ENCODE results near the gene ZNF587. TPM values are rescaled to one million over a fixed set of nuclear protein-coding genes. Genes with fewer than 3 reads are reported as not detected.
A peak's percentile ranks its signal among the peaks of the same experiment; 100 is the strongest.
"Not testable (repeated sequence)": the region's sequence is repeated elsewhere in the genome, so short reads cannot be mapped to it uniquely, and the experiment has no call there.

ZNF587 gene
- total and polyA plus RNA-seq, 5 donors from 2014 or later = 2.7 to 45.3 (median 4.2) TPM

DNA sequence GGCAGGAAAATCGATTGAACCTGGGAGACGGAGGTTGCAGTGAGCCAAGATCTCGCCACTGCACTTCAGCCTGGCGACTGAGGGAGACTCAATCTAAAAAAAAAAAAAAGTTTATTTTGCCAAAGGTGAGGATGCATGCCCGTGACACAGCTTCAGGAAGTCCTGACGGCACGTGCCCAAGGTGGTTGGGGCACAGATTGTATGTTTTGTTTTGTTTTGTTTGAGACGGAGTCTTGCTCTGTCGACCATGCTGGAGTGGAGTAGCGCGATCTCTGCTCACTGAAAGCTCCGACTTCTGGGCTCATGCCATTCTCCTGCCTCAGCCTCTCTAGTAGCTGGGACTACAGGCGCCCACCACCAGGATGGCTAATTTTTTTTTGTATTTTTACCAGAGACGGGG lies 31.7 kb upstream of the ZNF587 start:
- H3K4me1 ChIP-seq (ENCODE audit: control insufficient read depth, insufficient read depth, low read length, poor library complexity, severe bottlenecking) = peaks cover 33% of the 10 kb centered on the region
- H3K27me3 ChIP-seq (ENCODE audit: control insufficient read depth, insufficient read depth, low read length) = no peaks in the 10 kb centered on the region
- Mint-ChIP-seq H3K4me3 (peak overlapping the region in 2 of 4 donors; percentile 50 to 100), H3K9me3 (peaks cover 0 to 5% (median 0%) of the 10 kb centered on the region in 7 donors), H3K27me3 (no peaks in the 10 kb centered on the region), H3K4me1 (peaks cover 25 to 66% (median 43%) of the 10 kb centered on the region in 4 donors), H3K27ac (peak overlapping the region in 1 of 3 donors; percentile 84), H3K36me3 (peaks cover 8% of the 10 kb centered on the region)
- ATAC-seq (ENCODE audit: low read depth in 2 of 2) = no peak
- no peaks in the 10 kb centered on the region for H3K36me3 ChIP-seq (ENCODE audit: control insufficient read depth, insufficient read depth, low read length)
- no peaks in the 10 kb centered on the region for H3K9me3 ChIP-seq (ENCODE audit: control insufficient read depth in 2 of 2, low read length in 2 of 2)
- no peak for DNase-seq
- no peak overlapping the region for H3K4me3 ChIP-seq (ENCODE audit: low read depth, low read length)
- H3K27ac ChIP-seq (ENCODE audit: insufficient read depth, low read length, poor library complexity, severe bottlenecking) = no peak overlapping the region

DNA sequence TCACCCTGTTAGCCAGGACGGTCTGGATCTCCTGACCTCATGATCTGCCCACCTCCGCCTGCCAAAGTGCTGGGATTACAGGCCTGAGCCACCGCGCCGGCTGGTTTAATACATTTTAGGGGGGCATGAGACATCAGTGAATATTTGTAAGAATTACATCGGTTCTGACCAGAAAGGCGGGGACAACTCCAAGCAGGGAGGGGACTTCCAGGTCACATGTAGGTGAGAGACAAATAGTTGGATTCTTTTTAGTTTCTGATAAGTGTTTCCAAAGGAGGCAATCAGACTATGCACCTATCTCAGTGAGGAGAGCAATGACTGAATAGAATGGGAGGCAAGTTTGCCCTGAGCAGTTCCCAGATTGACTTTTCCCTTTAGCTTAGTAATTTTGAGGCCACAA lies 31.3 kb upstream of the ZNF587 start:
- H3K27ac Mint-ChIP-seq = peak overlapping the region; percentile 7 to 84 (median 31)
- Histone ChIP-seq H3K9me3 (ENCODE audit: control insufficient read depth in 2 of 2, low read length in 2 of 2) (no peaks in the 10 kb centered on the region), H3K4me1 (ENCODE audit: control insufficient read depth, insufficient read depth, low read length, poor library complexity, severe bottlenecking) (peaks cover 30% of the 10 kb centered on the region), H3K36me3 (ENCODE audit: control insufficient read depth, insufficient read depth, low read length) (no peaks in the 10 kb centered on the region), H3K4me3 (ENCODE audit: low read depth, low read length) (peak overlapping the region; percentile 88), H3K27me3 (ENCODE audit: control insufficient read depth, insufficient read depth, low read length) (no peaks in the 10 kb centered on the region), H3K27ac (ENCODE audit: insufficient read depth, low read length, poor library complexity, severe bottlenecking) (no peak overlapping the region)
- ATAC-seq (ENCODE audit: low read depth in 2 of 2) (no peak), DNase-seq (no peak)
- H3K4me1 Mint-ChIP-seq = peaks cover 26 to 66% (median 44%) of the 10 kb centered on the region in 4 donors
- peaks cover 0 to 5% (median 0%) of the 10 kb centered on the region in 7 donors for H3K9me3 Mint-ChIP-seq
- peaks cover 8% of the 10 kb centered on the region for H3K36me3 Mint-ChIP-seq
- no peaks in the 10 kb centered on the region for H3K27me3 Mint-ChIP-seq
- peak overlapping the region; percentile 72 to 100 (median 88) for H3K4me3 Mint-ChIP-seq

DNA sequence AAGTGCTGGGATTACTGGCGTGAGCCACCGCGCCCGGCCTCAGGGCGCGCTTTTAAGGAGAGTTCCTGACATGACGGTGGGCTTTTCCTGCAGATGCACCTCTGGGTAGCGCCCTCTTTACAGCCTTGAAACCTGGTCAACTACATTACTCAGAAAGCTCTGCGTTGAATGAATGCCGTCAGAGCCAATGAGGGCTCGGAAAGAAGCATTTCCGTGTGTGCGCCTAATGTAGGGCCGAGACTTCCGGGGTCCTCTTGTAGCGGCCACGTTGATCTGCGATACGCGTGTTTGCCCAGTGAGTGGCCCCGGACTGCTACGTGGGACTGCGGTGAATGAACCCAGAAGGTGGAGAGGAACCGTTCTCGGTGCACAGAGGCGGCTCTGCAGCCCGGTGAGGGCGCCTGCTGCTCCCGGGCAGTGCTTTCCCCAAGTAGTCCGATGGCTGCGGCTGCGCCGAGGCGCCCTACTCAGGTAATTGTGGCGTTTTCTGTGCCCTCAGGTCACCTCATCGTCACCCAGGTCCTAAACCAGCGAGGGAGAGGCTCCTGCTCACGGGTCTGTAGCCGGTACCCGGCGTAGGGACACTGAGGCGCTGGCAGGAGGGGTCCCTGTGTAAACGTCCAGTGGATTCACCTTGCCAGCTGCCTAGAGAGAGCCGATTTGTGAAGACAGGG lies 30.0 kb upstream of the ZNF587 start:
- Histone ChIP-seq H3K36me3 (ENCODE audit: control insufficient read depth, insufficient read depth, low read length) (no peaks in the 10 kb centered on the region), H3K27me3 (ENCODE audit: control insufficient read depth, insufficient read depth, low read length) (no peaks in the 10 kb centered on the region), H3K9me3 (ENCODE audit: control insufficient read depth in 2 of 2, low read length in 2 of 2) (no peaks in the 10 kb centered on the region), H3K4me1 (ENCODE audit: control insufficient read depth, insufficient read depth, low read length, poor library complexity, severe bottlenecking) (peaks cover 18% of the 10 kb centered on the region), H3K4me3 (ENCODE audit: low read depth, low read length) (peak overlapping the region; percentile 88), H3K27ac (ENCODE audit: insufficient read depth, low read length, poor library complexity, severe bottlenecking) (peak overlapping the region; percentile 84)
- Mint-ChIP-seq H3K36me3 (peaks cover 8% of the 10 kb centered on the region), H3K27me3 (no peaks in the 10 kb centered on the region), H3K4me3 (peak overlapping the region; percentile 98 to 100 (median 98)), H3K27ac (peak overlapping the region; percentile 98 to 99 (median 98)), H3K9me3 (peaks cover 0 to 4% (median 0%) of the 10 kb centered on the region in 7 donors), H3K4me1 (peaks cover 29 to 67% (median 47%) of the 10 kb centered on the region in 4 donors)
- DNase-seq = peak; percentile 79 to 95 (median 83)
- peak; percentile 87 to 88 for ATAC-seq (ENCODE audit: low read depth in 2 of 2)

DNA sequence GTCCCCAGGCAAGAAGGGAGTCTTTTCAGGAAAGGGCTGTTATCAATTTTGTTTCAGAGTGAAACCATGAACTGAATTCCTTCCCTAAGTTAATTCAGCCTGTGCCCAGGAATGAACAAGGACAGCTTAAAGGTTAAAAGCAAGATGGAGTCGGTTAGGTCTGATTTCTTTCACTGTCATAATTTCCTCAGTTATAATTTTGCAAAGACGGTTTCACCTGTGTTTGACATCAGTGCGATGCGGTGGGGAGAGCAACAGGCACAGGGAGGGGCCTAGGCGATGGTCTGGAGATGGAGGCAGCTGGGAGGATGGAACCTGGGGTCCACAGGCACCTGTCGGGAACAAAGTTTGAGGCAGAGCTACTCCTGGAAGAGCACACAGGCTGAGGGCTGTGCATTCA lies 29.1 kb upstream of the ZNF587 start:
- H3K36me3 ChIP-seq (ENCODE audit: control insufficient read depth, insufficient read depth, low read length) = no peaks in the 10 kb centered on the region
- no peaks in the 10 kb centered on the region for H3K27me3 Mint-ChIP-seq
- H3K4me1 Mint-ChIP-seq = peaks cover 25 to 59% (median 43%) of the 10 kb centered on the region in 4 donors
- peaks cover 8% of the 10 kb centered on the region for H3K36me3 Mint-ChIP-seq
- DNase-seq (no peak), ATAC-seq (ENCODE audit: low read depth in 2 of 2) (no peak)
- peaks cover 0 to 3% (median 0%) of the 10 kb centered on the region in 7 donors for H3K9me3 Mint-ChIP-seq
- H3K27me3 ChIP-seq (ENCODE audit: control insufficient read depth, insufficient read depth, low read length) = no peaks in the 10 kb centered on the region
- H3K4me3 ChIP-seq (ENCODE audit: low read depth, low read length) = peak overlapping the region; percentile 88
- peak overlapping the region; percentile 98 to 100 (median 98) for H3K4me3 Mint-ChIP-seq
- H3K27ac Mint-ChIP-seq = peak overlapping the region; percentile 98 to 99 (median 98)
- H3K27ac ChIP-seq (ENCODE audit: insufficient read depth, low read length, poor library complexity, severe bottlenecking) = peak overlapping the region; percentile 84
- H3K4me1 ChIP-seq (ENCODE audit: control insufficient read depth, insufficient read depth, low read length, poor library complexity, severe bottlenecking) = peaks cover 13% of the 10 kb centered on the region
- H3K9me3 ChIP-seq (ENCODE audit: control insufficient read depth in 2 of 2, low read length in 2 of 2) = no peaks in the 10 kb centered on the region

DNA sequence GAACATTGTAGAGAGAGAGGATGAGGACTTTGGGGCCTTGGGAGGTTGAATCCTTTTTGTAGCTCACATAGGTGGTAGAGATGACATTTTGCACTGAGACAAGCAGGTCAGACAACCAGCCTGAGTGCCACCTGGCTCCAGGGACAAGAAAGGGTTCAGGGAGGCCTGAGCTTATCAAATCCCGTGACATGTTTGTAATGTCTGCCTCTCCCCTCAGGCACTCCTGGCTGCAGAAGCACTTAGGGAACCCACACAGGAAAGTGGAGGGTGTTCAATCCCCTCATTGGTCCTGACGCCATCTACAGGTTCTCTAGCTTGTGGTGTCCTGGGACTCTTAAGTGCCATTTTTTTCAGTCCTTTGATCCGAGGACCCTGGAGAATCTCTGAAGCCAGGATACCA lies 28.6 kb upstream of the ZNF587 start:
- peaks cover 10% of the 10 kb centered on the region for H3K36me3 Mint-ChIP-seq
- Histone ChIP-seq H3K4me3 (ENCODE audit: low read depth, low read length) (peak overlapping the region; percentile 88), H3K4me1 (ENCODE audit: control insufficient read depth, insufficient read depth, low read length, poor library complexity, severe bottlenecking) (peaks cover 13% of the 10 kb centered on the region)
- not testable (repeated sequence) for H3K36me3 ChIP-seq (ENCODE audit: control insufficient read depth, insufficient read depth, low read length); ATAC-seq (ENCODE audit: low read depth in 2 of 2); H3K27ac ChIP-seq (ENCODE audit: insufficient read depth, low read length, poor library complexity, severe bottlenecking); DNase-seq; H3K9me3 Mint-ChIP-seq; H3K27me3 ChIP-seq (ENCODE audit: control insufficient read depth, insufficient read depth, low read length); H3K9me3 ChIP-seq (ENCODE audit: control insufficient read depth in 2 of 2, low read length in 2 of 2); H3K27me3 Mint-ChIP-seq
- H3K4me3 Mint-ChIP-seq = peak overlapping the region; percentile 98 to 100 (median 98)
- peak overlapping the region; percentile 74 to 99 (median 98) for H3K27ac Mint-ChIP-seq
- peaks cover 25 to 60% (median 44%) of the 10 kb centered on the region in 4 donors for H3K4me1 Mint-ChIP-seq

DNA sequence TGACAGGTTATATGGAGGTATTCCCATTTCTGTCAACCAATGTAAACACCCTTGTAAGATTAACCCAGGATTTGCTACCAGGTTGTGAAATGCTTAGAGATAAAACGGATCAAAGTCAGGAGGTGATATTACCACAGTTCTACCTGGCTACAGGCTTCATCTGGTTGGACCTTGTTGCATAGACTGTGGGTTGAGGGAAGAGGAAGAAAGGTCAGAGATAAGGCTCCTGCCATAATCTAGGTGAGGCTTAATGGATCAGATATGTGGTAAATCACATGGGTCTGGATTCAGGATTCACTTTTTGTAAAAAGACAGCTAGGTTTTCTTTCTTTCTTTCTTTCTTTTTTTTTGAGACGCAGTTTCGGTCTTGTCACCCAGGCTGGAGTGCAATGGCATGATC lies 28.2 kb upstream of the ZNF587 start:
- peak overlapping the region in 3 of 4 donors; percentile 98 to 99 (median 98) for H3K4me3 Mint-ChIP-seq
- not testable (repeated sequence) for H3K9me3 ChIP-seq (ENCODE audit: control insufficient read depth in 2 of 2, low read length in 2 of 2); ATAC-seq (ENCODE audit: low read depth in 2 of 2); H3K4me3 ChIP-seq (ENCODE audit: low read depth, low read length); H3K27me3 ChIP-seq (ENCODE audit: control insufficient read depth, insufficient read depth, low read length); H3K9me3 Mint-ChIP-seq; DNase-seq; H3K27me3 Mint-ChIP-seq; H3K36me3 ChIP-seq (ENCODE audit: control insufficient read depth, insufficient read depth, low read length); H3K27ac Mint-ChIP-seq; H3K27ac ChIP-seq (ENCODE audit: insufficient read depth, low read length, poor library complexity, severe bottlenecking)
- H3K36me3 Mint-ChIP-seq = peaks cover 12% of the 10 kb centered on the region
- H3K4me1 Mint-ChIP-seq = peaks cover 25 to 61% (median 45%) of the 10 kb centered on the region in 4 donors
- peaks cover 13% of the 10 kb centered on the region for H3K4me1 ChIP-seq (ENCODE audit: control insufficient read depth, insufficient read depth, low read length, poor library complexity, severe bottlenecking)

DNA sequence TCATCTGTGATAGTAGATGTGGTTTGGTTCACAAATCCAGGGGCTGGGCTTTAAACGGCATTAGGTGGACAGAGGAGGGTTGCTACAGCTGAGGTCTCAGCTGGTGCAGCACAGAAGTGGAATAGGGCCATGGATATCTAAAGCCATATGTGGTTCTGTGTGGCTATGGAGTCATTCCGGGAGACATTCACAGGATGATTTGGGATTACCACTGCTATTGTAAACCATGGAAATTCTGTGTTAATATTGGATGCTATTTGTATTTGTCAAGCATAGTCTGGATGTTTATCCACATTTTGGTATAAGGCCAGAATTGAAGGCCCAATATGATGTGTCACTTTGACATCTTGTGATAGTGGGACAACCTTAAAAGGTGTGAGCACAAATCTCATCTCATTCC lies 26.5 kb upstream of the ZNF587 start:
- peak overlapping the region in 2 of 4 donors; percentile 11 to 34 for H3K4me3 Mint-ChIP-seq
- not testable (repeated sequence) for DNase-seq

DNA sequence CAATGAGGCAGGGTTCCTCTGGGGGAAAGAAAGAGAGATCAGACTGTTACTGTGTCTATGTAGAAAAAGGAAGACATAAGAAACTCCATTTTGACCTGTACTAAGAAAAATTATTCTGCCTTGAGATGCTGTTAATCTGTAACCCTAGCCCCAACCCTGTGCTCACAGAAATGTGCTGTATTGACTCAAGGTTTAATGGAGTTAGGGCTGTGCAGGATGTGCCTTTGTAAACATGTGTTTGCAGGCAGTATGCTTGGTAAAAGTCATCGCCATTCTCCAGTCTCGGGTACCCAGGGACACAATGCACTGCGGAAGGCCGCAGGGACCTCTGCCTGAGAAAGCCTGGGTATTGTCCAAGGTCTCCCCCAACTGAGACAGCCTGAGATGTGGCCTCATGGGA lies 26.1 kb upstream of the ZNF587 start:
- Mint-ChIP-seq H3K4me1 (peaks cover 30 to 64% (median 44%) of the 10 kb centered on the region in 4 donors), H3K36me3 (peaks cover 20% of the 10 kb centered on the region), H3K4me3 (peak overlapping the region in 2 of 4 donors; percentile 11 to 34)
- H3K9me3 Mint-ChIP-seq; H3K27ac Mint-ChIP-seq; ATAC-seq (ENCODE audit: low read depth in 2 of 2); H3K4me3 ChIP-seq (ENCODE audit: low read depth, low read length); H3K27me3 ChIP-seq (ENCODE audit: control insufficient read depth, insufficient read depth, low read length); H3K27me3 Mint-ChIP-seq; H3K27ac ChIP-seq (ENCODE audit: insufficient read depth, low read length, poor library complexity, severe bottlenecking); H3K9me3 ChIP-seq (ENCODE audit: control insufficient read depth in 2 of 2, low read length in 2 of 2); DNase-seq; H3K36me3 ChIP-seq (ENCODE audit: control insufficient read depth, insufficient read depth, low read length): not testable (repeated sequence)
- peaks cover 13% of the 10 kb centered on the region for H3K4me1 ChIP-seq (ENCODE audit: control insufficient read depth, insufficient read depth, low read length, poor library complexity, severe bottlenecking)

More for the DNA sequence above, 26.5 kb upstream of the ZNF587 start:
- H3K9me3 Mint-ChIP-seq; H3K27ac ChIP-seq (ENCODE audit: insufficient read depth, low read length, poor library complexity, severe bottlenecking); H3K36me3 ChIP-seq (ENCODE audit: control insufficient read depth, insufficient read depth, low read length); ATAC-seq (ENCODE audit: low read depth in 2 of 2); H3K27ac Mint-ChIP-seq; H3K9me3 ChIP-seq (ENCODE audit: control insufficient read depth in 2 of 2, low read length in 2 of 2); H3K4me3 ChIP-seq (ENCODE audit: low read depth, low read length); H3K27me3 Mint-ChIP-seq; H3K27me3 ChIP-seq (ENCODE audit: control insufficient read depth, insufficient read depth, low read length): not testable (repeated sequence)
- peaks cover 13% of the 10 kb centered on the region for H3K4me1 ChIP-seq (ENCODE audit: control insufficient read depth, insufficient read depth, low read length, poor library complexity, severe bottlenecking)
- Mint-ChIP-seq H3K4me1 (peaks cover 30 to 68% (median 48%) of the 10 kb centered on the region in 4 donors), H3K36me3 (peaks cover 20% of the 10 kb centered on the region)

Data from CD4-positive, CD25-positive, alpha-beta regulatory T cell (primary cell).